Astrocyte of the spinal cord (primary cell): ENCODE results near the gene ACCSL.

ENCODE experiments used
- DNase-seq: peaks from one replicate; pipeline ENCODE4 v3.0.0; 2011; ENCODE audit warnings: low read depth, low spot score
- H3K4me3 ChIP-seq: 2 replicates; pipeline ENCODE4 v1.5.1; 2011; ENCODE audit warnings: low read depth, mild to moderate bottlenecking, low read length, moderate library complexity
- in situ Hi-C: cut with HindIII; loops from 2 replicates; pipeline ENCODE4 v1.10.0; 2017; ENCODE audit warnings: low sequenced_read_pairs
- TF ChIP-seq, protein P1 (sequence below): IDR thresholded peaks from 2 replicates; pipeline ENCODE4 v1.5.1; 2012; ENCODE audit warnings: low read depth, mild to moderate bottlenecking, low read length, inconsistent platforms

ACCSL gene

DNA sequence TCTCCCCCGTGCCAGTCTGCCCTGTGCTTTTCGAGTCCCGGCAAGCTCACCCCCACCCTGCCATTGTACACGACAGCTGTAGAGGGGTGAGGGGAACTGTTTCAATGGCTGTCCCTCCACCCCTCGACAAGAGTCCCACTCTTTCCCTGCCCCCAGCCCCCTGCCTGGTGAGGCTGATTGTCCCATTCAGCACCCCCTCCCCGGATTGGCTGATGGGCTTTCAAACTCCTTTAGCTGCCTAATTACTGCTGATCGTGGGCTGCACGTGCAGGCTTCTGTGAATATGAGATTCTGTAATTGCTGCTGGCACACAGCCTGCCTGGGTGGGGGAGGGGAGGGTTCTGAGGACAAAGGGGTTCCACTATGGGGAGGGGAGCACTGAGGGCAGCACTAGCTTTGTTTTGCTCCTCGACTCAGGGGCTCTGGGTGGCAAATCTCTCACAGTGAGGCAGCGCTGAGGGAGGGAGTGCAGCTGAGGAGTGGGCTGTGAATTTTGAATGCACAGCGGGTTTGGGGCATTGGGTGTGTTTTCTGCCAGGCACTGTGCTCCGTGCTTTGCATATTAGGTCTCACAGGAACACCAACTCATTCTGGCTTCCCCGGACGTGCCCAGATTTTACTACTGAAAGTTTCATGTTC, 42.6 kb upstream of the ACCSL start:
- TF ChIP-seq, protein P1, sequence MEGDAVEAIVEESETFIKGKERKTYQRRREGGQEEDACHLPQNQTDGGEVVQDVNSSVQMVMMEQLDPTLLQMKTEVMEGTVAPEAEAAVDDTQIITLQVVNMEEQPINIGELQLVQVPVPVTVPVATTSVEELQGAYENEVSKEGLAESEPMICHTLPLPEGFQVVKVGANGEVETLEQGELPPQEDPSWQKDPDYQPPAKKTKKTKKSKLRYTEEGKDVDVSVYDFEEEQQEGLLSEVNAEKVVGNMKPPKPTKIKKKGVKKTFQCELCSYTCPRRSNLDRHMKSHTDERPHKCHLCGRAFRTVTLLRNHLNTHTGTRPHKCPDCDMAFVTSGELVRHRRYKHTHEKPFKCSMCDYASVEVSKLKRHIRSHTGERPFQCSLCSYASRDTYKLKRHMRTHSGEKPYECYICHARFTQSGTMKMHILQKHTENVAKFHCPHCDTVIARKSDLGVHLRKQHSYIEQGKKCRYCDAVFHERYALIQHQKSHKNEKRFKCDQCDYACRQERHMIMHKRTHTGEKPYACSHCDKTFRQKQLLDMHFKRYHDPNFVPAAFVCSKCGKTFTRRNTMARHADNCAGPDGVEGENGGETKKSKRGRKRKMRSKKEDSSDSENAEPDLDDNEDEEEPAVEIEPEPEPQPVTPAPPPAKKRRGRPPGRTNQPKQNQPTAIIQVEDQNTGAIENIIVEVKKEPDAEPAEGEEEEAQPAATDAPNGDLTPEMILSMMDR, result no peak
- in situ Hi-C loops, result no loop called here
- no peak for DNase-seq
- H3K4me3 ChIP-seq, result no peak overlapping the region

DNA sequence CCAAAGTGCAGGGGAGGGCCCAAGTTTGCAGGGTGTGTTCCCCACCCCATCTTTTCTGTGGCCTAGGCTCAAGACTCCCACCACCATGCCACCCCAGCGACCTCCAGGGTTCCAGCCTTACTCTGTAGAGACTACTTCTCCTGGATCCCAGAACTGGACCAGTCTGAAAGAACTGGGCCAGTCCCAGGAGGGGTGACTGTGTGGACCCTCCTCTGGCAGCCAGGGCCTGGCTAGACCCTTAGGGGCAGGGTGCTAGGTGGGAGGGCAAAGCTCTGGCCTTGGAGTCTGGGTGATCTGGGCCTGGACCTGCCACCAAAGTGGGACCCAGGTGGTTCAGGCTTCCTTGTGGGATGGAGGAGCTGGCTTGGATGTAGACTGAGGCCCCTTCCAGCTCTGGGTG, 41.8 kb upstream of the ACCSL start:
- H3K4me3 ChIP-seq, result no peak overlapping the region
- no peak for DNase-seq
- in situ Hi-C loops, result no loop called here
- TF ChIP-seq, protein P1, result no peak

DNA sequence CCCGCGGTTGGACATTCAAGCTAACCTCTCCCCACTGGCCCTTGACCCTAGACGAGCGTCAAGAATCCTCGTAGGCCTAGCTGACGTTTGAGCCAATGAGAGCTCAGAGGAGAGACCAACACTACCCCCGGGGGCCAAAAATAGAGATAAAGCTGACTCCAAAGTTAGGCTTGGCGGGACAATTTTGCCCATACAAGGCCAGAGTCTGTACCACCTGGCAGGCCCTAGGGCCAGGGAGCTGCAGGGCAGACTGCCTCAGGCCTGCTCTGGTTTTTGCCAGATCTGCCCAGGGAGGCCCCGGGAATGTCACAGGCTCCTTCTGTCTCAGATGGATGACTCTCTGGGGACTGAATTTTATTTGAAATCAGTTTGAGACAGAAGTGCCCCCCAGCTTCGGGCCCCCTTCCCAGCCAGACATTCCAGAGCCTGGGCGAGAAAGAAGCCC, 40.8 kb upstream of the ACCSL start:
- no peak for DNase-seq
- TF ChIP-seq, protein P1, result no peak
- no peak overlapping the region for H3K4me3 ChIP-seq
- in situ Hi-C loops, result no loop called here

DNA sequence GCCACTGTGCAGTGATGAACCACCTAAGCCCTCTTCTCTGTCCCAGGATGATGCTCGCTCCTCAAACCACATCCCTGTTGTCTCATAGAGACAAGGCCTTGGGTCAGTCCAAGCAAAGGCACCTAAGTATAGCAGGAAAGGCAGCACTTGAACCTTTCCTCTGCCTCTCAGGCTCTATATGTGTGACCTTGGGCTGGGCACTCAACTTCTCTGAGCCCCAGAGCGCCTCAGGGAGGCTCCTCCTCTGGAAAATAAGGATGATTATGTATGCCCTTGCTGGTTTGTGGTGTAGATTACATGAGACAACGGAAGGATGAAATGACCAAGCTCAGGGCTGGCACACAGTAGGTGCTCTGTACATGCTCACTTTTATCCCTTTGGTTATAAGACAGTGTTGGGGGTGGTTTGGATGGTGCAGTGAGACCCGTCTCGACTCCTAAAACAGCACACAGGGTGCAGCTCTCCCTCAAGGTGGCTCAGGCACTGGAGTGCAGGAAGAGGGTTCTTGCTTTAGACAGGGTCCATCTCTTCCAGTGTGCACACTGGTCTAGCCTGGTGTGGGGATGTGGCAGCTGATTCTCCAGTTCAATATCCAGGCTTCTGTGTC, 40.2 kb upstream of the ACCSL start:
- DNase-seq, result no peak
- TF ChIP-seq, protein P1, result no peak
- H3K4me3 ChIP-seq, result no peak overlapping the region
- in situ Hi-C loops, result no loop called here

DNA sequence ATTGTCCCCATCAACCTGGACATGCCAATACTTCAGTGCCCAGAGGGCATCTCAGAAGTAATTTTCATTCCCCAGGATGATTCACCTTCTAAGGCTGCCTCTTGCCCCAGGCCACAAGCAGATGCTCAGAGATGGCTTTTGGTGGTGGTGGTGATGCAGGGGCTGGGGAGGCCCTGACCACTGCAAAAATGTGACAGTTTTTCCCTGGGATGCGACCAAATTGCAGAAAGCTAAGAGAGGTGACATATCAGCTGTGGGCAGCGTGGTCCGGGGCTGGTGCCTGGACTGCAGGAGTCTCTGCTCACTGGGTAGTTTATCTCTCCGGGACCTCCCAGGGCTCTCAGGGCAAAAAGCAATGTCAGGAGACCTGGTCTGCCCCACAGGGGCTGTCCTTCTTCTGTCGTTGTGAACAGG, 39.7 kb upstream of the ACCSL start:
- no peak for DNase-seq

DNA sequence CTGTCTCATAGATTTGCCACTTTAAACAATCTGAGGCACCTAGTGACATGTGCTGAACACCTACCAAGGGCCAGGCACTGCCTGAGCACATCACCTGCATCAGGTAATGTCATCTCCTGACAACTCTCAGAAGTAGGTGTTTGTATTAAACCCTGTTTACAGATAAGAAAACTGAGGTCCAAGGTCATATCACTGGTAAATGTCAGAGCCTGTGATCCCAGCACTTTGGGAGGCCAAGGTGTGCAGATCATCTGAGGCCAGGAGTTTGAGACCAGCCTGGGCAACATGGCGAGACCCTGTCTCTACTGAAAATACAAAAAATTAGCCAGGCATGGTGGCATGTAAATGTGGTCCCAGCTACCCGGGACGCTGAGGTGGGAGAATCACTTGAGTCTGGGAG, 39.1 kb upstream of the ACCSL start:
- TF ChIP-seq, protein P1, result no peak

More for the DNA sequence above, 39.7 kb upstream of the ACCSL start:
- in situ Hi-C loops, result no loop called here
- TF ChIP-seq, protein P1, result no peak
- H3K4me3 ChIP-seq, result no peak overlapping the region

More for the DNA sequence above, 39.1 kb upstream of the ACCSL start:
- no peak for DNase-seq
- no peak overlapping the region for H3K4me3 ChIP-seq
- in situ Hi-C loops, result no loop called here
